PC-3 (cell line): Measurements from ENCODE around the gene HCFC1R1. TPM values are rescaled to one million over a fixed set of nuclear protein-coding genes. Genes with fewer than 3 reads are reported as not detected.

ENCODE experiments used
- ATAC-seq: fragments of 200-7000 bp; cut with Tn5 transposase; 2 replicates; pipeline ENCODE4 v1.9.1; 2020; ENCODE audit warnings: mild to moderate bottlenecking, moderate library complexity
- BruUV-seq: library from RNA; stranded (reverse); fragments of 400-500 nt; replicated peaks from 2 replicates; lab custom pipeline; 2021; lab: Mats Ljungman, UMichigan
- CTCF ChIA-PET: fragments of 300-600 bp; sonication (Branson Sonifier 250); formaldehyde crosslinking; loops from one replicate; lab custom pipeline; 2022; ENCODE audit warnings: antibody characterized with exemption; lab: Charles Lee
- POLR2A ChIA-PET: fragments of 300-600 bp; sonication (Branson Sonifier 250); formaldehyde crosslinking; loops from one replicate; lab custom pipeline; 2022; ENCODE audit warnings: antibody characterized with exemption; ENCODE audit not compliant: unreplicated experiment; lab: Charles Lee
- DNase-seq: peaks from one replicate; pipeline ENCODE4 v3.0.0-alpha.2; 2015
- H2AFZ ChIP-seq: fragments of 300-600 bp; sonication (generic); 2 replicates; pipeline ENCODE4 v1.6.0; 2016; ENCODE audit warnings: antibody characterized with exemption, low read length
- H3F3A ChIP-seq: fragments of 300-600 bp; sonication (generic); one replicate; pipeline ENCODE4 v1.6.0; 2017; ENCODE audit warnings: antibody characterized with exemption, low read length, control low read depth, mild to moderate bottlenecking; ENCODE audit not compliant: unreplicated experiment
- H3K27ac ChIP-seq: fragments of 300-600 bp; sonication (generic); 2 replicates; pipeline ENCODE4 v1.5.1; 2016; ENCODE audit warnings: mild to moderate bottlenecking, low read length
- H3K27me3 ChIP-seq: fragments of 300-600 bp; sonication (generic); 2 replicates; pipeline ENCODE4 v1.6.1; 2016; ENCODE audit warnings: low read length, mixed read lengths
- H3K36me3 ChIP-seq: fragments of 300-600 bp; sonication (generic); 2 replicates; pipeline ENCODE4 v1.6.1; 2016; ENCODE audit warnings: low read depth, mixed run types, low read length, mixed read lengths
- H3K4me1 ChIP-seq: fragments of 300-600 bp; sonication (generic); 2 replicates; pipeline ENCODE4 v1.5.1; 2016; ENCODE audit warnings: low read length; ENCODE audit not compliant: insufficient read depth
- H3K4me2 ChIP-seq: fragments of 300-600 bp; sonication (generic); 2 replicates; pipeline ENCODE4 v1.6.0; 2016; ENCODE audit warnings: low read length
- H3K4me3 ChIP-seq: fragments of 300-600 bp; sonication (generic); 2 replicates; pipeline ENCODE4 v1.5.1; 2016; ENCODE audit warnings: mild to moderate bottlenecking, low read length, mixed read lengths
- H3K79me2 ChIP-seq: fragments of 300-600 bp; sonication (generic); 2 replicates; pipeline ENCODE4 v1.6.1; 2017; ENCODE audit warnings: low read length, mixed read lengths
- H3K9ac ChIP-seq: fragments of 300-600 bp; sonication (generic); 2 replicates; pipeline ENCODE4 v1.6.0; 2016; ENCODE audit warnings: mild to moderate bottlenecking, low read length
- H3K9me2 ChIP-seq: fragments of 300-600 bp; sonication (generic); replicated peaks from 2 replicates; pipeline ENCODE4 v1.6.1; 2016; ENCODE audit warnings: mixed run types, low read length, mixed read lengths
- H3K9me3 ChIP-seq: fragments of 300-600 bp; sonication (generic); 2 replicates; pipeline ENCODE4 v1.6.1; 2016; ENCODE audit warnings: low read length, mixed read lengths
- H4K20me1 ChIP-seq: fragments of 300-600 bp; sonication (generic); 2 replicates; pipeline ENCODE4 v1.6.1; 2016; ENCODE audit warnings: low read length, mixed read lengths
- CTCF ChIP-seq: fragments of 300-600 bp; sonication (generic); conservative IDR thresholded peaks from 2 replicates; pipeline ENCODE4 v1.5.1; 2017; ENCODE audit warnings: antibody characterized with exemption, low read depth, mild to moderate bottlenecking, low read length
- EZH2 ChIP-seq: fragments of 300-600 bp; sonication (generic); IDR thresholded peaks from one replicate; pipeline ENCODE4 v1.6.1; 2017; ENCODE audit warnings: antibody characterized with exemption, mild to moderate bottlenecking, low read length; ENCODE audit not compliant: unreplicated experiment
- EZH2phosphoT487 ChIP-seq: fragments of 300-600 bp; sonication (generic); IDR thresholded peaks from 2 replicates; pipeline ENCODE4 v1.6.1; 2018; ENCODE audit warnings: mild to moderate bottlenecking, antibody characterized with exemption, low read length, borderline replicate concordance
- intact Hi-C: fragments of 100-400 bp; cut with micrococcal nuclease; formaldehyde crosslinking; loops from 2 replicates; pipeline ENCODE4 v1.9.0; 2023
- total RNA-seq: library from RNA; depleted of rRNA; stranded (reverse); fragments of >200 nt; gene quantifications from 2 replicates; pipeline ENCODE4 v1.2.3, GENCODE V29; 2014

HCFC1R1 gene
- total RNA-seq, 1 experiment from 2014 or later, result 56.4 TPM

- no peak overlapping the region for H3K9ac ChIP-seq
- TF ChIP-seq CTCF (no peak), EZH2 (no peak), EZH2phosphoT487 (no peak)
- no peak for ATAC-seq
- no peaks in the 10 kb centered on the region for H4K20me1 ChIP-seq
- no peaks in the 10 kb centered on the region for H3K27me3 ChIP-seq
- no peak overlapping the region for H3K4me2 ChIP-seq
- CTCF ChIA-PET, result no interaction called here
- DNase-seq, result no peak
- POLR2A ChIA-PET, result no interaction called here
- no peak overlapping the region for H3K27ac ChIP-seq
- H3K79me2 ChIP-seq, result no peaks in the 10 kb centered on the region
- no peak overlapping the region for H3K4me3 ChIP-seq
- peaks cover 8% of the 10 kb centered on the region for H3K4me1 ChIP-seq
- H2AFZ ChIP-seq, result no peak overlapping the region
- no peaks in the 10 kb centered on the region for H3F3A ChIP-seq
- no TSS peak for BruUV-seq
- H3K9me2 ChIP-seq, result no peaks in the 10 kb centered on the region
- intact Hi-C loops, result no loop called here
- H3K9me3 ChIP-seq, result no peaks in the 10 kb centered on the region
- no peaks in the 10 kb centered on the region for H3K36me3 ChIP-seq
These were observed 36.8 kb upstream of the HCFC1R1 start for GRCh38 chr16:3060339-3061127.

GRCh38 chr16:3059723-3060242 lies 36.0 kb upstream of the HCFC1R1 start:
- H3K9me3 ChIP-seq, result no peaks in the 10 kb centered on the region
- DNase-seq (no peak), ATAC-seq (no peak)
- intact Hi-C loops, result loop anchor here (1.0 kb wide), 1 partner anchor 65 kb away; no protein-coding TSS in a partner anchor
- TSS peak; percentile 79 for BruUV-seq
- peaks cover under 1% of the 10 kb centered on the region for H3K4me1 ChIP-seq
- no peaks in the 10 kb centered on the region for H3K36me3 ChIP-seq
- H3K9me2 ChIP-seq, result no peaks in the 10 kb centered on the region
- H4K20me1 ChIP-seq, result no peaks in the 10 kb centered on the region
- CTCF ChIA-PET, result interaction anchor here (1.7 kb wide), 1 partner anchor 54 kb away, joined by 5 read pairs; no protein-coding TSS in a partner anchor
- no peaks in the 10 kb centered on the region for H3K79me2 ChIP-seq
- POLR2A ChIA-PET, result no interaction called here
- H3K4me3 ChIP-seq, result peak overlapping the region; percentile 86
- no peaks in the 10 kb centered on the region for H3K27me3 ChIP-seq
- H3K27ac ChIP-seq, result no peak overlapping the region
- no peaks in the 10 kb centered on the region for H3F3A ChIP-seq
- H3K9ac ChIP-seq, result peak overlapping the region; percentile 51
- H2AFZ ChIP-seq, result peak overlapping the region; percentile 90
- H3K4me2 ChIP-seq, result peak overlapping the region; percentile 98
- TF ChIP-seq CTCF, result no peak
- no peak for TF ChIP-seq EZH2
- no peak for TF ChIP-seq EZH2phosphoT487
